AG09319 (cell line): Measurements from ENCODE around the gene CTNNBIP1.
A peak's percentile ranks its signal among the peaks of the same experiment; 100 is the strongest.

Experiments
- DNase-seq: peaks from one replicate; pipeline ENCODE4 v3.0.0-alpha.2; 2010; ENCODE audit warnings: low read depth; ENCODE audit errors: extremely low read depth
- TF ChIP-seq, protein P1 (sequence below): IDR thresholded peaks from 2 replicates; pipeline ENCODE4 v1.5.1; 2011; ENCODE audit warnings: low read depth, mild to moderate bottlenecking, inconsistent platforms, low read length, moderate library complexity

Gene CTNNBIP1

DNA sequence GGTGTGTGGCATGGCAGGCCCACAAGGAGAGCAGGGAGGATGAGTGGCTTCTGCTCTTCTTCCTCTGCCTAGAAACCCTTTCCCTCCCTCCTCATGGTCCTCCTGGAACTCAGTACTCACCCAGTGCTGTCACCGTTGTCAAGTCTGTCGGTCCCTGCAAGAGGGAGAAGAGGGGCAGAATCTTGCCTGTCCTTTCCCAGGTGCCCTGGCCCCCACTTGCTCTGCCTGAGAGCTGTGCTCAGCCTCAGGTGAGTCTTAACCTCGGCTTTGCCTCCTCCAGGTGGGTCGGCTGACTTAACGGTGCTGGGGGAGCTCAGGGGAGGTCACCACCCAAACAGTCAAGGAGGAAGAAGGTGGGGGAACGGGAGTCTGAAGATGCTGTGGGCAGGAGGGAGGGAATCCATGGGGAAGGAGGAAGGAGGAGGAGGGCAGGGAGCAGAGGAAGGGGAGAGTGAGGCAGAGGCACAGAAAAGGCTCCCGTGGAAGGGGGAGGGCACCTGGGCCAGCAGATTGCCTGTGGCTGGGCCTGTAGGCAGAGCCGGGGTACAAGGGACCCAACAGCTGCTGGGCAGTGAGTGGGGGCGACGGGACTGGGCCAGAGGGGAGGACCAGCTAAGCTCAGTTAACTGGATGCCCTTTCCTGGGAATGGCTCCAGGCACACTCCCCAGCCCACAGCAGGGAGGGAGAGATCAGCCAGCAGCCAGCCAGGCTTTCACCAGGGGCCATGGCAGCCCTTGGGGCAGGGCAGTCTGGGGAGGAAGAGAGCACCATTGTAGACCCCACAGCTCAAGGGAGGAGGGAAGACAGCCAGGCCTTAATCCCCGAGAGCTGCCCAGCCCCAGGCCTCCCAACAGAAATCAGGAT, 26.3 kb downstream of the CTNNBIP1 start:
- TF ChIP-seq, protein P1, sequence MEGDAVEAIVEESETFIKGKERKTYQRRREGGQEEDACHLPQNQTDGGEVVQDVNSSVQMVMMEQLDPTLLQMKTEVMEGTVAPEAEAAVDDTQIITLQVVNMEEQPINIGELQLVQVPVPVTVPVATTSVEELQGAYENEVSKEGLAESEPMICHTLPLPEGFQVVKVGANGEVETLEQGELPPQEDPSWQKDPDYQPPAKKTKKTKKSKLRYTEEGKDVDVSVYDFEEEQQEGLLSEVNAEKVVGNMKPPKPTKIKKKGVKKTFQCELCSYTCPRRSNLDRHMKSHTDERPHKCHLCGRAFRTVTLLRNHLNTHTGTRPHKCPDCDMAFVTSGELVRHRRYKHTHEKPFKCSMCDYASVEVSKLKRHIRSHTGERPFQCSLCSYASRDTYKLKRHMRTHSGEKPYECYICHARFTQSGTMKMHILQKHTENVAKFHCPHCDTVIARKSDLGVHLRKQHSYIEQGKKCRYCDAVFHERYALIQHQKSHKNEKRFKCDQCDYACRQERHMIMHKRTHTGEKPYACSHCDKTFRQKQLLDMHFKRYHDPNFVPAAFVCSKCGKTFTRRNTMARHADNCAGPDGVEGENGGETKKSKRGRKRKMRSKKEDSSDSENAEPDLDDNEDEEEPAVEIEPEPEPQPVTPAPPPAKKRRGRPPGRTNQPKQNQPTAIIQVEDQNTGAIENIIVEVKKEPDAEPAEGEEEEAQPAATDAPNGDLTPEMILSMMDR: no peak
- no peak for DNase-seq

DNA sequence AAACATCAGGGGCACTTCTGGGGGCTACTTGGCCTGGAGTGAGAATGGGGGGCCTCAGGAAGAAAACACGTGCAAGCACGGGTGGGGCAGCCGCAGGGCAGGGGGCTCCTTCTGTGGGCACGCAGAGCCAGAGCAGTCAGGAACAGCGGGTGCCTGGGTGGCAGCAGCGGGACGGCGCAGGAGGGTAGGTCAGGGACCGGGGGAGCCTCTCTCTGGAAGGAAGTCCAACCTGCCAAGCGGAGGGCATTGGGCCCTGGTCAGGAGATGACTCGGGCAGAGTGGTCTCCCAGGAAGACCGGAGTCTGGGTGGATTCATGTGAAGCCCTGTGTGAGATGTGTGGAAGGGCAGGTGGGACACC, 27.1 kb downstream of the CTNNBIP1 start:
- TF ChIP-seq, protein P1: no peak

DNA sequence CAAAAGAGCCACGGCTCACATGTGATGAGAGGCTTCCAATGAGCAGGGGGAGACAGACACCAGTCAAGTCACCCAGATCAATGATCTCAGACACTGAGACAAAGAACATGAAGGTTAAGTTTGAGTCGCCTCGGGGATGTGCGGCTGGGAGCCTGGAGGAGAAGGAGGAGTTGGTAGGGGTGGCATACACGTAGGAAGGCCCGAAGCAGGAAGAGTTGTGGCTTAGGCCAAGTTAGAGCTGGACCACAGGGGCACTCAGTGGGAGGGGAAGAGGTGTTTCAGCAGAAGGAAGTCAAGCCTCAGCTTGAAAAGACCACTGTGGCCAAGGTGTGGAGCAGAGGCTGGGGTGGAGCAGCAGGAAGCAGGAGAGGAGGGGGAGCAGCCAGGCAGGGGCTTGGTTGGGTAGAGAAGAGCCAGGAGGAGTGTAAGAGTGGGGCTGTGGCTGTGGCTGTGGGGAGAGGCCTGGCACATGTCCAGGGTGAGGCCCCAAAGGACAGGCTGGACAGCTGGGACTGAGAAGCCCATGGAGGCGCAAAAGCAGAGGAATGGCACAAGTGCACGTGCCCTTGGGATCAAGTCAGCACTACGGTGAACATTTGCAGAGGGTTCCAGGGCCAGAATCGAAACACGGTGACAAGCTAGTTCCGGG, 27.6 kb downstream of the CTNNBIP1 start:
- TF ChIP-seq, protein P1: no peak
- DNase-seq: no peak

More for the DNA sequence above, 27.1 kb downstream of the CTNNBIP1 start:
- no peak for DNase-seq

DNA sequence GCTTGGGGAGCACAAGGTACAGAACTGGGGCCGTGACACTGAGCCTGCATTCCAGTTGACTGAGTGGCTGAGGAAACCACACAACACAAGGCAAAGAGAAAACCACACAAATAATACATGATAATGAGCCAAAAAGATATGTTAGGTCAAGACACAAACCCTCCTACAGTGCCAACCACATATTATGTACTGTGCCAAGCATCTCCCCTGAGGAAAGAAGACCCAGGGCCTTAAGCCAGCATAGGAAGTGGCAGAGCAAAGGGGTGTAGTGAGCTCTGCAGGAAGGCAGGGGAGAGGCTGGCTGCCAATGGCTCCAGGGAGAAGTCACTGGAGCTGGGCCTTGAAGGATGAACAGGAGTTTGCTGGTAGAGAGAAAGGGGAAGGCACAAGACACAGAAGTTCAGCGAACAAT, 28.2 kb downstream of the CTNNBIP1 start:
- TF ChIP-seq, protein P1: no peak
- peak; percentile 18 for DNase-seq

DNA sequence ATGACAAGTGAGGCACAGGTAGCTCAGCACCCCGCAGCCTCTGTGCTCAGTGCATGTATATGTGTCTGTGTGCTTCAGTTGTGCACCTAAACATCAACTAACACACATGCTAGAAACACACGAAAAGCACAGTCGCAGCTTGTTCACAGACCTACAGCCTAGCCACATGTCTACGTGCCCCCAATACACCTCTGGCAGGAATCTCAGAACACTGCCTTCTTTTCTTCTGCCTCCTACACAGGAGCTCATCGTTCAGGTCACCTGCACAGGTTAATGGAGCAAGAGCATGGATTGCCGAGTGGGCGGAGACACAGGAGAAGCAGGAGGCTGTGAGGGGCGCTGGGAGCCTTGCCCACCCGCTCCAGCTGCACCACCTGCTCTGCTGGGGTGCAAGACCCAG, 31.7 kb downstream of the CTNNBIP1 start:
- no peak for DNase-seq
- TF ChIP-seq, protein P1: no peak

DNA sequence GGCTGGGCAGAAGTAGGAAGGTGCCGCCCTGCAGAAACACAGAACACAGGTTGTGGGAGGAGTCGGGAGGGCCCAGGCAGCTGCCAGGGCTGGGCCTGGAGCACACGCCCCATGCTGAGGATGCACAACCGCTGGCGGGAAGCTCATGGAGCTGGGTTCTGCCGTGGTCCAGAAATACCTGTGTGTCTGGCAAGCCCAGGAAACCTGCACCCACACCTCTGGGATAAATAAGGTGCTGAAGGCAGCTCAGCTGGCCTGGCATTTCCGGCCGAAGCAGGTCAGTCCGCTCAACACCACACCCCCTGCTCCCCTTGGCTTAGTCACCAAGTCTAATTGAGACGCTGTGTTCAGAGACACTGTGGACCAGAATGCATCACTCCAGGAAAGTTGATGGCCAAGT, 32.1 kb downstream of the CTNNBIP1 start:
- TF ChIP-seq, protein P1: no peak
- no peak for DNase-seq

DNA sequence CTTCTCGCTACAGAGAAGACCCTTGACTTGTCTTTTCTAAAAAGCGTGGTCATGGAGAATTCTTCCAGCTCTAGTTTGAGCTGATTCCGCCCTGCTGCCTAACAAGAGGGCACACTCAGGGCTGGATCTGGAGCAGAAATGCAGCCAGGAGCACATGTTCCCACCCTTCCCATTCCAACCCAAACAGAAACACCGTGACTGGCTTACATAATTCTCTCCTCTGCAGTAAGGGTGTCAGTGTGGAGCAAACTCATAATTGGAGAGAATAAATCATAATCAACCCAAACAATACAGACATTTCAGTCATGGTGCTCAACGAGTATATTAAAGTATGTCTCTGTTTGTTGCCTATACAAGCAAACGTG, 34.5 kb downstream of the CTNNBIP1 start:
- no peak for DNase-seq
- TF ChIP-seq, protein P1: no peak
